Colonic mucosa (tissue), 4 donors: Measurements from ENCODE around the gene CDKAL1. TPM values are rescaled to one million over a fixed set of nuclear protein-coding genes. Genes with fewer than 3 reads are reported as not detected.

Experiments used
- DNase-seq: peaks from one replicate; pipeline ENCODE4 v3.0.0-alpha.2; 2020
- H3K27ac ChIP-seq: fragments of 200-600 bp; one replicate; pipeline ENCODE4 v1.8.0; 2021
- H3K27me3 ChIP-seq: fragments of 200-600 bp; one replicate; pipeline ENCODE4 v1.8.0; 2021
- H3K36me3 ChIP-seq: fragments of 200-600 bp; one replicate; pipeline ENCODE4 v1.8.0; 2021
- H3K4me1 ChIP-seq: fragments of 200-600 bp; one replicate; pipeline ENCODE4 v1.8.0; 2021; ENCODE audit warnings: mild to moderate bottlenecking
- H3K4me3 ChIP-seq: fragments of 200-600 bp; one replicate; pipeline ENCODE4 v1.8.0; 2021
- H3K9ac ChIP-seq, 2 donors: one replicate each; pipeline ENCODE4 v1.7.0; 2013; ENCODE audit warnings: control low read depth in 2 of 2, low read depth in 2 of 2, low read length in 2 of 2
- H3K9me3 ChIP-seq: fragments of 200-600 bp; one replicate; pipeline ENCODE4 v1.8.0; 2021
- intact Hi-C: fragments of 100-400 bp; cut with DNase I; formaldehyde crosslinking; loops from one replicate; pipeline ENCODE4 v1.14.1; 2022
- total RNA-seq, 2 donors: library from RNA; stranded (reverse); fragmentation: NEBNext Ultra II Directional in 1 of 2; extraction: Animal tissue kit (Norgen Biotek cat#: 25700) in 1 of 2; gene quantifications; one replicate each; pipeline ENCODE4 v1.2.1, GENCODE V29; 2021
- TF ChIP-seq, protein P1 (sequence below): fragments of 200-600 bp; IDR thresholded peaks from one replicate; pipeline ENCODE4 v1.8.0; 2022; ENCODE audit warnings: antibody characterized with exemption, mild to moderate bottlenecking
- donor health status: healthy.
- donor health status: DM: no; HTN: no; CAD: no.
- donor health status: DM: no; HTN: no; CAD: no.

CDKAL1 gene
- total RNA-seq, 2 donors from 2014 or later, result 13.8 to 14.2 TPM

GRCh38 chr6:20932284-20932683 lies 398.0 kb downstream of the CDKAL1 start:
- Histone ChIP-seq H3K36me3 (no peaks in the 10 kb centered on the region), H3K9me3 (no peaks in the 10 kb centered on the region), H3K27me3 (no peaks in the 10 kb centered on the region), H3K4me3 (no peak overlapping the region), H3K4me1 (no peaks in the 10 kb centered on the region), H3K9ac (no peak overlapping the region), H3K27ac (no peak overlapping the region)
- intact Hi-C loops, result no loop called here
- no peak for DNase-seq
- TF ChIP-seq, protein P1, sequence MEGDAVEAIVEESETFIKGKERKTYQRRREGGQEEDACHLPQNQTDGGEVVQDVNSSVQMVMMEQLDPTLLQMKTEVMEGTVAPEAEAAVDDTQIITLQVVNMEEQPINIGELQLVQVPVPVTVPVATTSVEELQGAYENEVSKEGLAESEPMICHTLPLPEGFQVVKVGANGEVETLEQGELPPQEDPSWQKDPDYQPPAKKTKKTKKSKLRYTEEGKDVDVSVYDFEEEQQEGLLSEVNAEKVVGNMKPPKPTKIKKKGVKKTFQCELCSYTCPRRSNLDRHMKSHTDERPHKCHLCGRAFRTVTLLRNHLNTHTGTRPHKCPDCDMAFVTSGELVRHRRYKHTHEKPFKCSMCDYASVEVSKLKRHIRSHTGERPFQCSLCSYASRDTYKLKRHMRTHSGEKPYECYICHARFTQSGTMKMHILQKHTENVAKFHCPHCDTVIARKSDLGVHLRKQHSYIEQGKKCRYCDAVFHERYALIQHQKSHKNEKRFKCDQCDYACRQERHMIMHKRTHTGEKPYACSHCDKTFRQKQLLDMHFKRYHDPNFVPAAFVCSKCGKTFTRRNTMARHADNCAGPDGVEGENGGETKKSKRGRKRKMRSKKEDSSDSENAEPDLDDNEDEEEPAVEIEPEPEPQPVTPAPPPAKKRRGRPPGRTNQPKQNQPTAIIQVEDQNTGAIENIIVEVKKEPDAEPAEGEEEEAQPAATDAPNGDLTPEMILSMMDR, result no peak

DNA sequence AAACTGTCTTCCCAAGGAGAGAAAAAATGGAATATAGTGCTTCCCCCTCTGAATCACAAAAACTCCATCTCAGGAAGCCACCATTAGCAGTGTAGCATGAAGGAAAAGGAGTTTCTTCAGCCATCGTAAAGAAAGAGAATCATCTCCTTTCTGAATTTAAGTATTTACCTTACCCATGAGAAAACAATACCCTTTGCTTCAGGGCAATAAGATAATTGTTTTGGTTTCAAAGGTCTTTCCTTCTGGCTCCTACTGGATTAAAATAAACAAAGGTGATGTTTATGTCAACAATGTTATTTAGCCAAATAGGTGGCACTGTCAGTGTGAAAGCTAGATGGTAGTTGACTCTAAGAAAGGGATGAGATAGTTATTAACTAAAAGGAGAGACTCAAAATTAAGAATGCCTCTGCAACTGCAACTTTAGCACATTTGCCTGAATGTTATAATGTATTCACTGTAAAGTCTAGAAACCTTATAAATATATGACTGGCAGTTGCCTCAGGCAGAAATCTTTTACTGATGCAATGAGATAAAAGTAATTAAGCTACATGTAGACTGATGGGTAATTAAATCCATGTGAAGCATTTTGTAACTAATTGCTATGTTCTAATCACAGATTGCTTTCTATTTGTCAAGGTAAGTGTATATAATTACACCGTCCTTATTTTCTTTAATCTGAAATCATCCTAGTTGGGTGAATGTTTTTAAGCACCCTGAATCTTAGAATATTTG lies 399.0 kb downstream of the CDKAL1 start:
- no peak overlapping the region for H3K27ac ChIP-seq
- TF ChIP-seq, protein P1, result no peak
- intact Hi-C loops, result no loop called here

DNA sequence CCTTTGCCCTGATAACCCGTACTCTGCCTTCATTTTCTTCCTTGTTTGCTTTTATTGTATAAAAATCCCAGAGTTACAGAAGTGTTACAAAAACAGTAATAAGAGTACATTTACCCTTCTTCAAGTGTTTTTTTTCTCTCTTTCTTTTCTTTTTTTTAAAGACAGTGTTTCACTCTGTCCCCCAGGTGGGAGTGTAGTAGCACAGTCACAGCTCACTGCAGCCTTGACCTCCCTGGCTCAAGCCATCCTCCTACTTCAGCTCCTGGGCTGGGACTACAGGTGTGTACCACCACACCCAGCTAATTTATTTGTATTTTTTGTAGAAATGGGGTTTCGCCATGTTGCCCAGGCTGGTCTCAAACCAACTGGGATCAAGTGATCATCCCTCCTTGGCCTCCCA lies 402.7 kb downstream of the CDKAL1 start:
- Histone ChIP-seq H3K4me1 (no peaks in the 10 kb centered on the region), H3K9me3 (no peaks in the 10 kb centered on the region), H3K36me3 (no peaks in the 10 kb centered on the region), H3K9ac (no peak overlapping the region), H3K27me3 (no peaks in the 10 kb centered on the region), H3K27ac (no peak overlapping the region), H3K4me3 (no peak overlapping the region)
- DNase-seq, result no peak
- TF ChIP-seq, protein P1, result no peak
- intact Hi-C loops, result no loop called here

More for the DNA sequence above, 399.0 kb downstream of the CDKAL1 start:
- Histone ChIP-seq H3K9ac (no peak overlapping the region), H3K36me3 (no peaks in the 10 kb centered on the region), H3K9me3 (no peaks in the 10 kb centered on the region), H3K4me1 (no peaks in the 10 kb centered on the region), H3K4me3 (no peak overlapping the region), H3K27me3 (no peaks in the 10 kb centered on the region)
- DNase-seq, result no peak

GRCh38 chr6:20939161-20939775 lies 405.0 kb downstream of the CDKAL1 start:
- H3K4me3 ChIP-seq, result no peak overlapping the region
- H3K27me3 ChIP-seq, result no peaks in the 10 kb centered on the region
- H3K36me3 ChIP-seq, result no peaks in the 10 kb centered on the region
- no peaks in the 10 kb centered on the region for H3K9me3 ChIP-seq
- H3K27ac ChIP-seq, result no peak overlapping the region
- intact Hi-C loops, result no loop called here
- no peak overlapping the region for H3K9ac ChIP-seq
- DNase-seq, result no peak
- no peaks in the 10 kb centered on the region for H3K4me1 ChIP-seq
- TF ChIP-seq, protein P1, result no peak

DNA sequence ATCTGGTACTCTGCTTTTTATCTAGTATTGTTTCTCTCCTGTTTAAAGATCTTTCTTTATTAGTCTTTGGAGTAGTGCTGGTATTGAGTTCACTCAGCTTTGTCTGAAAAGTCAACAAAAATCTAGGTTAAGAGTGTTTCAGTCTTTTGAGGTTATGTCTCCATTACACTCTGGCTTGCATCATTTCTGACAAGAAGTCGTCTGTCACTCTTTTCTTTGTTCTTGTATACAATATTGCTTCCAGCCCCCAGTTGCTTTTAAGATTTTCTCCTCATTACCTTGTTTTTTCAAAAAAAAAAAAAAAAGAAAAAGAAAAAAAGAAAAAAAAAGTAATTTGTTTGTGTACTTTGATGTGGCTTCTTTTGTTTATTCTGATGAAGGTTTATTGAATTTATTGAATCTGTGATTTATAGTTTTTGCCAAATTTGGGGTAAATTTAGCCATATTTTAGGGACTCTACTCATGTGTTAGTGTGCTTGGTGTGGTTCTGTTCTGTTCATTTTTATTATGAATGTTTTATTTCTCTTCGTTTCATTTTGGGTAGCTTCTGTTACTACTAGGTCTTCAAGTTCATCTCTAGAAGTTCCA lies 408.9 kb downstream of the CDKAL1 start:
- no peak overlapping the region for H3K4me3 ChIP-seq
- H3K4me1 ChIP-seq, result no peaks in the 10 kb centered on the region
- no peaks in the 10 kb centered on the region for H3K27me3 ChIP-seq
- TF ChIP-seq, protein P1, result no peak
- DNase-seq, result no peak
- H3K27ac ChIP-seq, result no peak overlapping the region
- no peaks in the 10 kb centered on the region for H3K9me3 ChIP-seq
- intact Hi-C loops, result no loop called here
- no peaks in the 10 kb centered on the region for H3K36me3 ChIP-seq
- no peak overlapping the region for H3K9ac ChIP-seq
